Type B pancreatic cell (in vitro differentiated cells): ENCODE results near the gene KRTAP10-10. TPM values are rescaled to one million over a fixed set of nuclear protein-coding genes. Genes with fewer than 3 reads are reported as not detected.
A peak's percentile ranks its signal among the peaks of the same experiment; 100 is the strongest.
"Not testable (repeated sequence)": the region's sequence is repeated elsewhere in the genome, so short reads cannot be mapped to it uniquely, and the experiment has no call there.

Experiments used
- DNase-seq: peaks from one replicate; pipeline ENCODE4 v3.0.0; 2021; ENCODE audit warnings: mixed read lengths; ENCODE audit not compliant: unreplicated experiment; ENCODE audit errors: extremely low spot score
- H3K27ac Mint-ChIP-seq: 2 replicates; pipeline ENCODE4 v1.8.0; 2021; ENCODE audit warnings: mild to moderate bottlenecking, mixed read lengths
- H3K27me3 Mint-ChIP-seq: 2 replicates; pipeline ENCODE4 v1.8.0; 2021; ENCODE audit warnings: mixed read lengths
- H3K36me3 Mint-ChIP-seq: 2 replicates; pipeline ENCODE4 v1.8.0; 2021; ENCODE audit warnings: mixed read lengths
- H3K4me1 Mint-ChIP-seq: one replicate; pipeline ENCODE4 v1.8.0; 2021; ENCODE audit warnings: mixed read lengths; ENCODE audit not compliant: unreplicated experiment
- H3K4me3 Mint-ChIP-seq: 2 replicates; pipeline ENCODE4 v1.8.0; 2021; ENCODE audit warnings: mild to moderate bottlenecking, mixed read lengths
- H3K9me3 Mint-ChIP-seq: 2 replicates; pipeline ENCODE4 v1.8.0; 2021; ENCODE audit warnings: mixed read lengths
- long read RNA-seq: library from polyadenylated mRNA; unstranded; transcript quantifications from one replicate; pipeline ENCODE4 v2.0.0, GENCODE V29; 2020
- total RNA-seq: library from RNA; stranded (reverse); gene quantifications from 2 replicates; pipeline ENCODE4 v1.2.1, GENCODE V29; 2021; ENCODE audit warnings: low replicate concordance
- TF ChIP-seq, protein P1 (sequence below): fragments of 200-600 bp; sonication (generic); conservative IDR thresholded peaks from 2 replicates; pipeline ENCODE4 v1.5.0; 2021; ENCODE audit warnings: antibody characterized with exemption, mild to moderate bottlenecking

The KRTAP10-10 gene, protein sequence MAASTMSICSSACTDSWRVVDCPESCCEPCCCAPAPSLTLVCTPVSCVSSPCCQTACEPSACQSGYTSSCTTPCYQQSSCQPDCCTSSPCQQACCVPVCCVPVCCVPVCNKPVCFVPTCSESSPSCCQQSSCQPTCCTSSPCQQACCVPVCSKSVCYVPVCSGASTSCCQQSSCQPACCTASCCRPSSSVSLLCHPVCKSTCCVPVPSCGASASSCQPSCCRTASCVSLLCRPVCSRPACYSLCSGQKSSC
- not detected in 2 replicates for total RNA-seq
- long read RNA-seq = 0 reads

DNA sequence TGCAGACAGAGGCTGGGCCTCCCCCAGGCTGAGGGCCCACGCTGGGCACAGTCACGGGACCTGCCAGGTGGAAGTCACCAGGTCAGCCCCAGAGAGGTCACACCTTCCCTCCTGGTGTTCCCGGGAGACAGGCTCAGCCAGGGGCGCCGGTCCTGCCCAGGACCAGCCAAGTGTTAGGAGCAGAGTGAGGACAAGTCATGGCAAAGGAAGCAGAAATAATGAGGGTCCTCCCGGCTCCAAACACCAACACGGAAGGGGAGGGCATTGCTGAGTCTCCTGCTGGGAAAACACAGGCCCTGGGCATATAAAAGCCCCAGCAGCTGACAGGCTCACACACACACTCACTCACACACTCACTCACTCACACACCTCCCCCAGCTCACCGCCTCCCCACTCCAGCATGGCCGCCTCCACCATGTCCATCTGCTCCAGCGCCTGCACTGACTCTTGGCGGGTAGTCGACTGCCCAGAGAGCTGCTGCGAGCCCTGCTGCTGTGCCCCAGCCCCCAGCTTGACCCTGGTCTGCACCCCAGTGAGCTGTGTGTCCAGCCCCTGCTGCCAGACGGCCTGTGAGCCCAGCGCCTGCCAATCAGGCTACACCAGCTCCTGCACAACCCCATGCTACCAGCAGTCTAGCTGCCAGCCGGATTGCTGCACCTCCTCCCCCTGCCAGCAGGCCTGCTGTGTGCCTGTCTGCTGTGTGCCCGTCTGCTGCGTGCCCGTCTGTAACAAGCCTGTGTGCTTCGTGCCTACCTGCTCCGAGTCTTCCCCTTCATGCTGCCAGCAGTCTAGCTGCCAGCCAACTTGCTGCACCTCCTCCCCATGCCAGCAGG, at the start of gene KRTAP10-10:
Gene KRTAP10-10, plus strand, starts transcription at position 339 of the 833 bp plus-strand sequence. Its CDS starts 62 bp downstream, at position 401.
- no peak within 1 kb of the TSS for H3K27ac Mint-ChIP-seq
- peaks cover 12% of the 10 kb centered on the region for H3K9me3 Mint-ChIP-seq
- H3K4me1 Mint-ChIP-seq = no peaks in the 10 kb centered on the region
- H3K4me3 Mint-ChIP-seq = no peak within 1 kb of the TSS
- H3K27me3 Mint-ChIP-seq = peaks cover 3% of the 10 kb centered on the region
- DNase-seq = peak; percentile 64
- TF ChIP-seq, protein P1, sequence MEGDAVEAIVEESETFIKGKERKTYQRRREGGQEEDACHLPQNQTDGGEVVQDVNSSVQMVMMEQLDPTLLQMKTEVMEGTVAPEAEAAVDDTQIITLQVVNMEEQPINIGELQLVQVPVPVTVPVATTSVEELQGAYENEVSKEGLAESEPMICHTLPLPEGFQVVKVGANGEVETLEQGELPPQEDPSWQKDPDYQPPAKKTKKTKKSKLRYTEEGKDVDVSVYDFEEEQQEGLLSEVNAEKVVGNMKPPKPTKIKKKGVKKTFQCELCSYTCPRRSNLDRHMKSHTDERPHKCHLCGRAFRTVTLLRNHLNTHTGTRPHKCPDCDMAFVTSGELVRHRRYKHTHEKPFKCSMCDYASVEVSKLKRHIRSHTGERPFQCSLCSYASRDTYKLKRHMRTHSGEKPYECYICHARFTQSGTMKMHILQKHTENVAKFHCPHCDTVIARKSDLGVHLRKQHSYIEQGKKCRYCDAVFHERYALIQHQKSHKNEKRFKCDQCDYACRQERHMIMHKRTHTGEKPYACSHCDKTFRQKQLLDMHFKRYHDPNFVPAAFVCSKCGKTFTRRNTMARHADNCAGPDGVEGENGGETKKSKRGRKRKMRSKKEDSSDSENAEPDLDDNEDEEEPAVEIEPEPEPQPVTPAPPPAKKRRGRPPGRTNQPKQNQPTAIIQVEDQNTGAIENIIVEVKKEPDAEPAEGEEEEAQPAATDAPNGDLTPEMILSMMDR = no peak
- H3K36me3 Mint-ChIP-seq = no peaks in the 10 kb centered on the region

DNA sequence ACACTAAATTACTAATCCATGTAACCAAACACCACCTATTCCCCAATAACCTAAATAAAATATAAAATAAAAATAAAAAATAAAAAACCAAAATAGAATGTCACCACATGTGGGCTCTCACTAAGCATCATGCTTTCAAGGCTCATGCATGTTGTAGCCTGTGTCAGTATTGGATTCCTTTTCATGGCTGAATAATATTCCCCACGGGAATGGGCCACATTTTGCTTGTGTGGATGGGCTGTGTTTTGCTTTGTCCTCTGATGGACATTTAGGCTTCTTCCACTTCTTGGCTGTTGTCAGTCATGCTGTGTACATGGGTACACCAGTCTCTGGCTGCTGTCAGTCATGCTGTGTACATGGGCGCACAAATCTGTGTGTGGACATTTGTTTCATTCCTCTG, 48.1 kb upstream of the KRTAP10-10 start:
- peaks cover 4% of the 10 kb centered on the region for H3K4me1 Mint-ChIP-seq
- TF ChIP-seq, protein P1 = no peak
- no peak overlapping the region for H3K4me3 Mint-ChIP-seq
- DNase-seq = no peak
- H3K27me3 Mint-ChIP-seq = peaks cover 21% of the 10 kb centered on the region
- no peak overlapping the region for H3K27ac Mint-ChIP-seq
- no peaks in the 10 kb centered on the region for H3K36me3 Mint-ChIP-seq
- H3K9me3 Mint-ChIP-seq = no peaks in the 10 kb centered on the region

DNA sequence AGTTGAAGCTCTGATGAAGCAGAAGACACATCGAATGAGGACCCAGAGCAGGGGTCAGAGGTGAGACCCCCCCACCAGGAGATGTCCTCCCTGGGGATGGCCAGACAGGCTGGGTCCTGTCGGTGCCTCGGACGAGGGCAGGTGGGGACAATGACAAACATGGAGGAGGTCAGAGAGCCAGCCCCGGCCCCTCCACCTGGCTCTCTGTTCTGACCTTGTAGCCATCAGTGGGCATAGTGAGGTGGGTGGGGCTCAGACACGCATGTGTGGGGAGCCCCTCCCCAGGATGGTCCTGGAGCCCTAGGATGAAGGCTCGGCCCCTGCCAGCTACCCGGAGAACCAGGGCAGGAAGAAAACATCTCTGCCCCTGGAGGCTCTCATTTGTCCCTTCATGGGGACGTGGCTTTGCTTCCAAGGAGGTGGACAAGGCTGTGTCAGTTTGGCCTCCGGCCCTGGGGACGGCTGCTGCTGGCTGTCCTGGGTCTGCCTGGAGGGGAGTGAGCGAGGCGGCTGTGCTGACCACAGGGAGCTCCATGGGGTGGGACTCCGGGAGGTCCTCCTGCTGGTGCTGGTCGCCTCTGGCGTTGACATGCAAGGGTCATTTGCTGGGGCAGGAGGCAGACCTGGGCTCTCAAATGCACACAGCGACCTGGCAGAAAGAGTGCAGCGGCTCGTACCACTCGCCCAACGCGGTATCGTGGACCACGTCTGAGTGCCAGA, 47.4 kb upstream of the KRTAP10-10 start:
- H3K9me3 Mint-ChIP-seq = no peaks in the 10 kb centered on the region
- peak; percentile 61 for DNase-seq
- H3K4me1 Mint-ChIP-seq = peaks cover 4% of the 10 kb centered on the region
- no peaks in the 10 kb centered on the region for H3K36me3 Mint-ChIP-seq
- H3K4me3 Mint-ChIP-seq = no peak overlapping the region
- peaks cover 21% of the 10 kb centered on the region for H3K27me3 Mint-ChIP-seq
- H3K27ac Mint-ChIP-seq = no peak overlapping the region
- TF ChIP-seq, protein P1 = no peak

DNA sequence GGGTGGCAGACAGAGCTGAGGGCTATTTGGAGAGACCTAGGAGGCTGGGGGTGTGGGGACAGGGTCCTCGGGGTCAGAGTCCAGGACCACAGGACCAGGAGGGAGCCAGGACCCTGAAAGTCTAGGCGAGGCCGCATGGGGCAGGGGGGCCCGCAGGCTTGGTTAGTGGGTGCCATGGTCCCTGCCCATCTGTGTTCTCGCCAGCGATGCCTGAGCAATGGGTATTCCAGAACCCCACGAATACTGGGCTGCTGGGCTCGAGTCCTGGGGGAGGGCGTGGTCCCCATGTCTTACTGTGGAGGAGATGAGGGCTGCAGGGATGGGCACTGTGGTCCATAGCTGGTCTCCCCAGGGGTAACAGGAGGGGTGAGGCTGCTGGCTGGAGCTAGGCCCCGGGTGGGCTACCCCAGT, 46.8 kb upstream of the KRTAP10-10 start:
- Mint-ChIP-seq H3K4me1 (peaks cover 8% of the 10 kb centered on the region), H3K36me3 (no peaks in the 10 kb centered on the region), H3K27ac (no peak overlapping the region), H3K27me3 (peaks cover 17% of the 10 kb centered on the region), H3K9me3 (no peaks in the 10 kb centered on the region), H3K4me3 (no peak overlapping the region)
- peak; percentile 62 for DNase-seq
- TF ChIP-seq, protein P1 = no peak

DNA sequence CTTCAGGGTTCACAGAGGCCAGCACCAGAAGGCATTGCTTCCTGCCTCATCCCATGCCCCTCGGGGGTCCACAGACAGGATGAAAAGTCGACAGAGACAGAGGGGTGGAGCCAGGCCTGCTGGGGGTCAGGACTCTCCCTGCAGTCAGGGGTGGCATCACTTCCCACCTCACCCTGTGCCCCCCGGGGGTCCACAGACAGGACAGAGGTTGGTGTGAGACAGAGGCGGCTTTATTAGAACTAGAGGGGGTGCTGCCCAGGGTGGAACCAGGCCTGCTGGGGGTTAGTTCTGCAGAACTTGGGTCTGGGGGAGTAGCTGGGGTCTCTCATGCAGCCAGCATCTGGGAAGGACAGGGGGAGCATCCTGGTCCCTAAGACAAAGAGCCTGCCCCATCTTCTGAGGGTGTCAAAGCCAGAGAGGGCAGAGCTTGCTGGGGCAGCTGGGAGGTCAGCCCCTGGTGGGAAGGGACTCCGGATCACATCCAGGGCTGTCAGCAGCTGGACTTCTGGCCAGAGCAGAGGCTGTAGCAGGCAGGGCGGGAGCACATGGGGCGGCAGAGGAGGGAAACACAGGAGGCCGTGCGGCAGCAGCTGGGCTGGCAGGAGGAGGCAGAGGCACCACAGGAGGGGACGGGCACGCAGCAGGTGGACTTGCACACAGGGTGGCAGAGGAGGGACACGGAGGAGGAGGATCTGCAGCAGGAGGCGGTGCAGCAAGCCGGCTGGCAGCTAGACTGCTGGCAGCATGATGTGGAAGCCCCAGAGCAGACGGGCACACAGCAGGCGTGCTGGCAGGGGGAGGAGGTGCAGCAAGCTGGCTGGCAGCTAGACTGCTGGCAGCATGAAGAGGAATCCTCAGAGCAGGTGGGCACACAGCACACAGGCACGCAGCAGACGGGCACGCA, 46.0 kb upstream of the KRTAP10-10 start:
- not testable (repeated sequence) for DNase-seq, H3K27ac Mint-ChIP-seq, H3K4me3 Mint-ChIP-seq, H3K4me1 Mint-ChIP-seq, H3K9me3 Mint-ChIP-seq, H3K36me3 Mint-ChIP-seq
- H3K27me3 Mint-ChIP-seq = peaks cover 14% of the 10 kb centered on the region

DNA sequence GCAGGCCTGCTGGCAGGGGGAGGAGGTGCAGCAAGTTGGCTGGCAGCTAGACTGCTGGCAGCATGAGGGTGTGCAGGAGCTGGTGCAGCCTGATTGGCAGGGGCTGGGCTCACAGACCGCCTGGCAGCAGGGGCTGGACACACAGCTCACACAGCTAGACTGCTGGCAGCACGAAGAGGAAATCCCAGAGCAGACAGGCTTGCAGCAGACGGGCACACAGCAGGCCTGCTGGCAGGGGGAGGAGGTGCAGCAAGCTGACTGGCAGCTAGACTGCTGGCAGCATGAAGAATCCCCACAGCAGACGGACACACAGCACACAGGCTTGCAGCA, 45.4 kb upstream of the KRTAP10-10 start:
- not testable (repeated sequence) for H3K27ac Mint-ChIP-seq, H3K4me3 Mint-ChIP-seq, H3K4me1 Mint-ChIP-seq, H3K36me3 Mint-ChIP-seq, H3K27me3 Mint-ChIP-seq, H3K9me3 Mint-ChIP-seq, DNase-seq
